Astrocyte (in vitro differentiated cells and primary cell): ENCODE data around the gene GSTK1. TPM values are rescaled to one million over a fixed set of nuclear protein-coding genes. Genes with fewer than 3 reads are reported as not detected.

Source experiments
- DNase-seq: peaks from one replicate; pipeline ENCODE4 v3.0.0-alpha.2; 2010; ENCODE audit warnings: low read depth
- FAIRE-seq: peaks from 2 replicates; lab custom pipeline; 2011; peaks lifted over from hg19 to GRCh38; lab: Jason Lieb, UNC
- H2AFZ ChIP-seq: 2 replicates; pipeline ENCODE4 v1.6.0; 2012; ENCODE audit warnings: low read depth, low read length, inconsistent platforms
- H3K27ac ChIP-seq: 2 replicates; pipeline ENCODE4 v1.5.1; 2011; ENCODE audit warnings: low read depth, low read length, inconsistent platforms
- H3K27me3 ChIP-seq: 2 replicates; pipeline ENCODE4 v1.6.0; 2011; ENCODE audit warnings: low read length, inconsistent platforms; ENCODE audit not compliant: insufficient read depth
- H3K36me3 ChIP-seq: 2 replicates; pipeline ENCODE4 v1.5.1; 2011; ENCODE audit warnings: low read length, inconsistent platforms; ENCODE audit not compliant: insufficient read depth
- H3K4me1 ChIP-seq: 2 replicates; pipeline ENCODE4 v1.5.1; 2011; ENCODE audit warnings: low read length, inconsistent platforms; ENCODE audit not compliant: insufficient read depth
- H3K4me2 ChIP-seq: 2 replicates; pipeline ENCODE4 v1.6.0; 2012; ENCODE audit warnings: low read length, inconsistent platforms
- H3K4me3 ChIP-seq: 2 replicates; pipeline ENCODE4 v1.5.1; 2011; ENCODE audit warnings: low read depth, mild to moderate bottlenecking, low read length, inconsistent platforms; ENCODE audit not compliant: insufficient read depth
- H3K79me2 ChIP-seq: 2 replicates; pipeline ENCODE4 v1.6.0; 2012; ENCODE audit warnings: mild to moderate bottlenecking, low read length, inconsistent platforms; ENCODE audit not compliant: insufficient read depth
- H3K9ac ChIP-seq: 2 replicates; pipeline ENCODE4 v1.6.0; 2012; ENCODE audit warnings: mild to moderate bottlenecking, low read length, inconsistent platforms
- H3K9me3 ChIP-seq: 2 replicates; pipeline ENCODE4 v1.5.1; 2012; ENCODE audit warnings: low read depth, mild to moderate bottlenecking, low read length, inconsistent platforms; ENCODE audit not compliant: insufficient read depth
- H4K20me1 ChIP-seq: 2 replicates; pipeline ENCODE4 v1.6.0; 2012; ENCODE audit warnings: low read length, inconsistent platforms; ENCODE audit not compliant: insufficient read depth
- H3K27ac Mint-ChIP-seq: one replicate; pipeline ENCODE4 v1.8.0; 2021; ENCODE audit warnings: mild to moderate bottlenecking, mixed read lengths; ENCODE audit not compliant: unreplicated experiment
- H3K27me3 Mint-ChIP-seq: one replicate; pipeline ENCODE4 v1.8.0; 2021; ENCODE audit warnings: low read depth, mixed read lengths; ENCODE audit not compliant: unreplicated experiment
- H3K36me3 Mint-ChIP-seq: one replicate; pipeline ENCODE4 v1.8.0; 2021; ENCODE audit warnings: low read depth, mixed read lengths; ENCODE audit not compliant: unreplicated experiment
- H3K4me1 Mint-ChIP-seq: one replicate; pipeline ENCODE4 v1.8.0; 2021; ENCODE audit warnings: low read depth, mixed read lengths; ENCODE audit not compliant: unreplicated experiment
- H3K4me3 Mint-ChIP-seq: one replicate; pipeline ENCODE4 v1.8.0; 2021; ENCODE audit warnings: mild to moderate bottlenecking, moderate library complexity, mixed read lengths; ENCODE audit not compliant: unreplicated experiment
- H3K9me3 Mint-ChIP-seq: one replicate; pipeline ENCODE4 v1.8.0; 2021; ENCODE audit warnings: mild to moderate bottlenecking, mixed read lengths; ENCODE audit not compliant: unreplicated experiment
- EZH2 ChIP-seq: IDR thresholded peaks from 2 replicates; pipeline ENCODE4 v1.6.1; 2012; ENCODE audit warnings: mild to moderate bottlenecking, low read length, inconsistent platforms; ENCODE audit not compliant: insufficient read depth
- total RNA-seq: library from RNA; stranded (reverse); gene quantifications from 2 replicates; pipeline ENCODE4 v1.2.1, GENCODE V29; 2021
- TF ChIP-seq, protein P1 (sequence below): IDR thresholded peaks from 2 replicates; pipeline ENCODE4 v1.5.1; 2011; ENCODE audit warnings: low read depth, mild to moderate bottlenecking, inconsistent platforms, low read length, moderate library complexity; ENCODE audit not compliant: insufficient read depth

GSTK1 gene
- total RNA-seq, 1 donor from 2014 or later = 97.5 TPM

DNA sequence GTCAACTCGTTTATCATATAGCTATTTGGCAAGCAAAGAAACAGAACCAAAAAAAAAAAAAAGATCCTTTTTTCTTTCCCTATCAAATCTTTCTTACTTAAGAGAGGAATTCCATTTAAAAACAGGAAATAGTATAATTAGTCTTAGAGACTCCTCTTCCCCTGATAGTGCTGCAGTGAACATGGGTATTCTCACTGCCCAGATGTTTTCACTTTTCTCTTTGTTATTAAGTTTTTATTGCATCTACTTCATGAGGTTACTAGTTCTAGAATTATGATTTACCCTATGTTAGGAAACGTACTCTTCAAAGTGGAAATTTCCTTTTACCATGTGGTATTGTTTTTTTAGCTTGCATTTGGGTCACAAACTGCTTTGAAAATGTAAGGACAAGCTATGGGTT is 33.4 kb downstream of the GSTK1 start:
- Histone ChIP-seq H4K20me1 (peaks cover 33% of the 10 kb centered on the region), H3K9me3 (no peaks in the 10 kb centered on the region), H2AFZ (no peak overlapping the region), H3K79me2 (peaks cover 28% of the 10 kb centered on the region), H3K36me3 (peaks cover 60% of the 10 kb centered on the region), H3K27me3 (no peaks in the 10 kb centered on the region), H3K4me2 (no peak overlapping the region), H3K4me1 (peaks cover 12% of the 10 kb centered on the region), H3K9ac (no peak overlapping the region), H3K4me3 (no peak overlapping the region), H3K27ac (peak overlapping the region; percentile 37)
- Mint-ChIP-seq H3K27me3 (no peaks in the 10 kb centered on the region), H3K36me3 (peaks cover 35% of the 10 kb centered on the region), H3K4me1 (no peaks in the 10 kb centered on the region), H3K27ac (no peak overlapping the region), H3K9me3 (no peaks in the 10 kb centered on the region), H3K4me3 (no peak overlapping the region)
- TF ChIP-seq, protein P1, sequence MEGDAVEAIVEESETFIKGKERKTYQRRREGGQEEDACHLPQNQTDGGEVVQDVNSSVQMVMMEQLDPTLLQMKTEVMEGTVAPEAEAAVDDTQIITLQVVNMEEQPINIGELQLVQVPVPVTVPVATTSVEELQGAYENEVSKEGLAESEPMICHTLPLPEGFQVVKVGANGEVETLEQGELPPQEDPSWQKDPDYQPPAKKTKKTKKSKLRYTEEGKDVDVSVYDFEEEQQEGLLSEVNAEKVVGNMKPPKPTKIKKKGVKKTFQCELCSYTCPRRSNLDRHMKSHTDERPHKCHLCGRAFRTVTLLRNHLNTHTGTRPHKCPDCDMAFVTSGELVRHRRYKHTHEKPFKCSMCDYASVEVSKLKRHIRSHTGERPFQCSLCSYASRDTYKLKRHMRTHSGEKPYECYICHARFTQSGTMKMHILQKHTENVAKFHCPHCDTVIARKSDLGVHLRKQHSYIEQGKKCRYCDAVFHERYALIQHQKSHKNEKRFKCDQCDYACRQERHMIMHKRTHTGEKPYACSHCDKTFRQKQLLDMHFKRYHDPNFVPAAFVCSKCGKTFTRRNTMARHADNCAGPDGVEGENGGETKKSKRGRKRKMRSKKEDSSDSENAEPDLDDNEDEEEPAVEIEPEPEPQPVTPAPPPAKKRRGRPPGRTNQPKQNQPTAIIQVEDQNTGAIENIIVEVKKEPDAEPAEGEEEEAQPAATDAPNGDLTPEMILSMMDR = no peak
- TF ChIP-seq EZH2 = no peak
- FAIRE-seq (no peak), DNase-seq (no peak)

DNA sequence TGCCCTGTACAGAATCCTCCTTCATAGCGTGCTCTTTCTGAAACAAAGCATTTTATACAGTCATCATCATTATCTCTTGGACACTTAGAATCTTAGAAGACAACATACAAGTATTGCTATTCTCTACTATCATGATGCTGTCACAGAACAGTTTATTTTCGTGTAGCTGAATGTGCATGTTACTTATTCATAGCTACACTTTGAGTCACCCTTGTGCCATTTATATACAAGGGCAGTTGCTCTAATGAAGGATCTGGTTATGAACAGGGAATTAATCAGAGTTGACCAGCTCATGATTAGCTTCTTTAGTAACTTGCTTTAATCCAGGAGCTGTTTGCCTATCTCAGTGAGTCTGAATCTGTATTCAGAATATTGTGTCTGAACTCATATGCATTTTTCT is 36.1 kb downstream of the GSTK1 start:
- FAIRE-seq (no peak), DNase-seq (peak; percentile 53)
- Histone ChIP-seq H3K4me3 (no peak overlapping the region), H4K20me1 (peaks cover 27% of the 10 kb centered on the region), H3K4me2 (no peak overlapping the region), H3K4me1 (peaks cover 12% of the 10 kb centered on the region), H3K36me3 (peaks cover 68% of the 10 kb centered on the region), H3K79me2 (peaks cover 15% of the 10 kb centered on the region), H2AFZ (no peak overlapping the region), H3K9ac (no peak overlapping the region), H3K27ac (no peak overlapping the region), H3K9me3 (no peaks in the 10 kb centered on the region), H3K27me3 (no peaks in the 10 kb centered on the region)
- Mint-ChIP-seq H3K4me1 (no peaks in the 10 kb centered on the region), H3K36me3 (peaks cover 27% of the 10 kb centered on the region), H3K4me3 (no peak overlapping the region), H3K27me3 (no peaks in the 10 kb centered on the region), H3K27ac (no peak overlapping the region), H3K9me3 (no peaks in the 10 kb centered on the region)
- TF ChIP-seq EZH2 = no peak
- TF ChIP-seq, protein P1 = no peak

DNA sequence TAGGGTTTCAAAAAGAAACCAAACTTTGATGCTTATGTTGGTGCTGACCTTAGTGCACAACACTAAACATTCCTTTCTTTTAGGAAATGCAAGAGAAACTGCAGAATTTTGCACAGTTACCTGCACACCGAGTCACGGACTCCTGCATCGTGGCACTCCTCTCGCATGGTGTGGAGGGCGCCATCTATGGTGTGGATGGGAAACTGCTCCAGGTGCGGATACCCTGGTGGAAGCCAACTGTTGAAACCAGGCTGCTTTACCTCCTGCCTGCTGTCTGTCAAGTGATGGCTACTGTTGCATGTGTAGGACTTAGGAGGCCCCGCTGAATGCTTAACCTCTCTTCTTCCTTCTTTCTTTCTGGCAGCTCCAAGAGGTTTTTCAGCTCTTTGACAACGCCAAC is 36.6 kb downstream of the GSTK1 start:
- TF ChIP-seq EZH2 = no peak
- TF ChIP-seq, protein P1 = peak; percentile 24
- peaks cover 69% of the 10 kb centered on the region for H3K36me3 ChIP-seq
- no peak overlapping the region for H3K9ac ChIP-seq
- FAIRE-seq = no peak
- H4K20me1 ChIP-seq = peaks cover 32% of the 10 kb centered on the region
- Mint-ChIP-seq H3K9me3 (no peaks in the 10 kb centered on the region), H3K4me3 (no peak overlapping the region), H3K36me3 (peaks cover 25% of the 10 kb centered on the region), H3K27me3 (no peaks in the 10 kb centered on the region), H3K4me1 (no peaks in the 10 kb centered on the region), H3K27ac (no peak overlapping the region)
- H3K4me2 ChIP-seq = no peak overlapping the region
- no peak overlapping the region for H3K4me3 ChIP-seq
- H2AFZ ChIP-seq = no peak overlapping the region
- peaks cover 11% of the 10 kb centered on the region for H3K79me2 ChIP-seq
- no peak for DNase-seq
- H3K27ac ChIP-seq = no peak overlapping the region
- H3K27me3 ChIP-seq = no peaks in the 10 kb centered on the region
- no peaks in the 10 kb centered on the region for H3K9me3 ChIP-seq
- H3K4me1 ChIP-seq = peaks cover 12% of the 10 kb centered on the region
